AG09319 (cell line): ENCODE results near the gene CLEC16A.

Source experiments
- DNase-seq: peaks from one replicate; pipeline ENCODE4 v3.0.0-alpha.2; 2010; ENCODE audit warnings: low read depth; ENCODE audit errors: extremely low read depth
- TF ChIP-seq, protein P1 (sequence below): IDR thresholded peaks from 2 replicates; pipeline ENCODE4 v1.5.1; 2011; ENCODE audit warnings: low read depth, mild to moderate bottlenecking, inconsistent platforms, low read length, moderate library complexity

Gene CLEC16A

DNA sequence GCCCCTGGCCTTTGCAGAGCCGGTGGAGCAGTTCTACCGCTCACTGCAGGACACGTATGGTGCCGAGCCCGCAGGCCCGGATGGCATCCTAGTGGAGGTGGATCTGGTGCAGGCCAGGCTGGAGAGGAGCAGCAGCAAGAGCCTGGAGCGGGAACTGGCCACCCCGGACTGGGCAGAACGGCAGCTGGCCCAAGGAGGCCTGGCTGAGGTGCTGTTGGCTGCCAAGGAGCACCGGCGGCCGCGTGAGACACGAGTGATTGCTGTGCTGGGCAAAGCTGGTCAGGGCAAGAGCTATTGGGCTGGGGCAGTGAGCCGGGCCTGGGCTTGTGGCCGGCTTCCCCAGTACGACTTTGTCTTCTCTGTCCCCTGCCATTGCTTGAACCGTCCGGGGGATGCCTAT lies 37.9 kb upstream of the CLEC16A start:
- no peak for DNase-seq
- TF ChIP-seq, protein P1, sequence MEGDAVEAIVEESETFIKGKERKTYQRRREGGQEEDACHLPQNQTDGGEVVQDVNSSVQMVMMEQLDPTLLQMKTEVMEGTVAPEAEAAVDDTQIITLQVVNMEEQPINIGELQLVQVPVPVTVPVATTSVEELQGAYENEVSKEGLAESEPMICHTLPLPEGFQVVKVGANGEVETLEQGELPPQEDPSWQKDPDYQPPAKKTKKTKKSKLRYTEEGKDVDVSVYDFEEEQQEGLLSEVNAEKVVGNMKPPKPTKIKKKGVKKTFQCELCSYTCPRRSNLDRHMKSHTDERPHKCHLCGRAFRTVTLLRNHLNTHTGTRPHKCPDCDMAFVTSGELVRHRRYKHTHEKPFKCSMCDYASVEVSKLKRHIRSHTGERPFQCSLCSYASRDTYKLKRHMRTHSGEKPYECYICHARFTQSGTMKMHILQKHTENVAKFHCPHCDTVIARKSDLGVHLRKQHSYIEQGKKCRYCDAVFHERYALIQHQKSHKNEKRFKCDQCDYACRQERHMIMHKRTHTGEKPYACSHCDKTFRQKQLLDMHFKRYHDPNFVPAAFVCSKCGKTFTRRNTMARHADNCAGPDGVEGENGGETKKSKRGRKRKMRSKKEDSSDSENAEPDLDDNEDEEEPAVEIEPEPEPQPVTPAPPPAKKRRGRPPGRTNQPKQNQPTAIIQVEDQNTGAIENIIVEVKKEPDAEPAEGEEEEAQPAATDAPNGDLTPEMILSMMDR: no peak

DNA sequence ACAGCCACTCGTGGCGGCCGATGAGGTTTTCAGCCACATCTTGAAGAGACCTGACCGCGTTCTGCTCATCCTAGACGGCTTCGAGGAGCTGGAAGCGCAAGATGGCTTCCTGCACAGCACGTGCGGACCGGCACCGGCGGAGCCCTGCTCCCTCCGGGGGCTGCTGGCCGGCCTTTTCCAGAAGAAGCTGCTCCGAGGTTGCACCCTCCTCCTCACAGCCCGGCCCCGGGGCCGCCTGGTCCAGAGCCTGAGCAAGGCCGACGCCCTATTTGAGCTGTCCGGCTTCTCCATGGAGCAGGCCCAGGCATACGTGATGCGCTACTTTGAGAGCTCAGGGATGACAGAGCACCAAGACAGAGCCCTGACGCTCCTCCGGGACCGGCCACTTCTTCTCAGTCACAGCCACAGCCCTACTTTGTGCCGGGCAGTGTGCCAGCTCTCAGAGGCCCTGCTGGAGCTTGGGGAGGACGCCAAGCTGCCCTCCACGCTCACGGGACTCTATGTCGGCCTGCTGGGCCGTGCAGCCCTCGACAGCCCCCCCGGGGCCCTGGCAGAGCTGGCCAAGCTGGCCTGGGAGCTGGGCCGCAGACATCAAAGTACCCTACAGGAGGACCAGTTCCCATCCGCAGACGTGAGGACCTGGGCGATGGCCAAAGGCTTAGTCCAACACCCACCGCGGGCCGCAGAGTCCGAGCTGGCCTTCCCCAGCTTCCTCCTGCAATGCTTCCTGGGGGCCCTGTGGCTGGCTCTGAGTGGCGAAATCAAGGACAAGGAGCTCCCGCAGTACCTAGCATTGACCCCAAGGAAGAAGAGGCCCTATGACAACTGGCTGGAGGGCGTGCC lies 37.2 kb upstream of the CLEC16A start:
- DNase-seq: no peak
- TF ChIP-seq, protein P1: no peak

DNA sequence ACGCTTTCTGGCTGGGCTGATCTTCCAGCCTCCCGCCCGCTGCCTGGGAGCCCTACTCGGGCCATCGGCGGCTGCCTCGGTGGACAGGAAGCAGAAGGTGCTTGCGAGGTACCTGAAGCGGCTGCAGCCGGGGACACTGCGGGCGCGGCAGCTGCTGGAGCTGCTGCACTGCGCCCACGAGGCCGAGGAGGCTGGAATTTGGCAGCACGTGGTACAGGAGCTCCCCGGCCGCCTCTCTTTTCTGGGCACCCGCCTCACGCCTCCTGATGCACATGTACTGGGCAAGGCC lies 36.7 kb upstream of the CLEC16A start:
- DNase-seq: no peak

DNA sequence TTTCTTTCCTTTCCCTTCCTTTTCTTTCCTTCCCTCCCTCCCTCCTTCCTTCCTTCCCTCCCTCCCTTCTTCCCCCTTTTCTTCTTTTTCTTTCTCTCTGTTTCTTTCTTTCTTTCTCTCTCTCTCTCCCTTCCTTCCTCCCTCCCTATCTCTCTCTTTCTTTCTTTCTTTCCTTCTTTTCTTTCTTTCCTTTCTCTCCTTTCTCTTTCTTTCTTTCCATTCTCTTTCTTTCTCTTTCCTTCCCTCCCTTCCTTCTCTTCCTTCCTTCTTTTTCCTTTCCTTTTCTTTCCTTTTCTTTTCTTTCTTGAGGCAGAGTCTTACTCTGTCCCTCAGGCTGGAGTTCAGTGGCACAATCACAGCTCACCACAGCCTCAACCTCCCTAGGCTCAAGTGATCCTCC lies 33.1 kb upstream of the CLEC16A start:
- TF ChIP-seq, protein P1: no peak
- no peak for DNase-seq

More for the DNA sequence above, 36.7 kb upstream of the CLEC16A start:
- TF ChIP-seq, protein P1: no peak

DNA sequence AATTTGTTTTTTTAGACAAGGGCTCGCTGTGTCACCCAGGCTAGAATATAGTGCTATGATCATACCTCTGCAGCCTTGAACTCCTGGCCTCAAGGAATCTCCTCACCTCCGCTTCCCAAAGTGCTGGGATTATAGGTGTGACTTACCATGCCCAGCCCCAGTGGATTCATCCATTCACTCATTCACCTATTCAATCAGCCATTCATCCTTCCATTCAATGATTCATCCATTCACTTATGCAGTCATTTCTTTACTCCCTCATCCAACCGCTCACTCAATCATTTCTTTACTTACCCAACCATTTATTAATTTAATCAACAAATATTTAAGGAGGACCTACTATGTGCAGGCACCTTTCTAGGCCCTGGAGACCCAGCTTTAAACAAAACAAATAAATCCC lies 27.8 kb upstream of the CLEC16A start:
- TF ChIP-seq, protein P1: no peak
- no peak for DNase-seq

DNA sequence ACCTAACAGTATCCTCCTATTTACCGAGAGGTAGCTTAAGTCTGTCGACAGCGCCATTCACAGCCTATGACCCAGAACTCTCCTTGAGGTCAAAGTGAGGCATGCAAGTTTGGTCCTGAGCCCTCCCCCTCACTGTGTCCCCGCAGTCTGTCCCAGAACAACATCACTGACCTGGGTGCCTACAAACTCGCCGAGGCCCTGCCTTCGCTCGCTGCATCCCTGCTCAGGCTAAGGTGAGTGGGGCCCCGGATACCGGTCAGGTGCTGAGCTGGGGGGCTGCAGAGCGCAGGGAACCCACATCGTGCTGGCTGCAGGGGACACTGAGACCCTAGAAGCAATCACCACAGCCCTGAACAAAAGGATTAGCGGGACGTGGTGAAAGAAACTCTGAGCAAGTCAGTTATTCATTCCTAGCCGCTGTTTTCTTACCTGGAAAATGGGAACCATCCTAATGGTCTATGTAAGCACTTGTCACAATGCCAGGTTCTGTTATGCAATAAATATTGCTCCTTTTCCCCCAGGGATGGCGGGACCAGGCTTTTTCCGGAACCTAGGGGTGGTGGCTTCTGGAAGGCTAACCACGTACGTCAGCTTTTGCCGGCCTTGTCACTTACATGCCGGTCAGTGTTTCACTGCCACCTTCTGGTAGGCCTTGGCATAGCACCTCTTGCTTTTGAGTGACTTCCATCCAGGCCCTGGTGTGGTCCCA lies 25.9 kb upstream of the CLEC16A start:
- TF ChIP-seq, protein P1: no peak; the same call in none of the 2 replicates
- DNase-seq: peak; percentile 83

DNA sequence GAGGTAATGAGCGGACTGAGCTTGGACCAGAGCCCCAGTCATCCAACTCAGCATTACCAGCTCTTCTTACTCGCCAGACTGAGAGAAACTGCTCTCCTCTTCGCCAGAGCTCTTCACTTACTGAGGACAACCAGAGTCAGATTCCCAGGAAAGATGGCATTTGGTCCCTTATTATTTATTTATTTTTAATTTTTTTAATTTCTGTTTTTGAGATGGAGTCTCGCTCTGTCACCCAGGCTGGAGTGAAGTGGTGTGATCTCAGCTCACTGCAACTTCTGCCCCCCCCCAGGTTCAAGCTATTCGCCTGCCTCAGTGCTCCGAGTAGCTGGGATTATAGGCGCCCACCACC lies 25.4 kb upstream of the CLEC16A start:
- DNase-seq: no peak
- TF ChIP-seq, protein P1: no peak
